AG09319 (cell line): ENCODE measurements around the gene CMIP.
"Not testable (repeated sequence)": the region's sequence is repeated elsewhere in the genome, so short reads cannot be mapped to it uniquely, and the experiment has no call there.

Source experiments
- DNase-seq: peaks from one replicate; pipeline ENCODE4 v3.0.0-alpha.2; 2010; ENCODE audit warnings: low read depth; ENCODE audit errors: extremely low read depth
- CTCF ChIP-seq: IDR thresholded peaks from 2 replicates; pipeline ENCODE4 v1.5.1; 2011; ENCODE audit warnings: low read depth, mild to moderate bottlenecking, inconsistent platforms, low read length, moderate library complexity

CMIP gene

GRCh38 chr16:81738783-81739496 lies 294.3 kb downstream of the CMIP start:
- DNase-seq = no peak
- no peak for TF ChIP-seq CTCF

DNA sequence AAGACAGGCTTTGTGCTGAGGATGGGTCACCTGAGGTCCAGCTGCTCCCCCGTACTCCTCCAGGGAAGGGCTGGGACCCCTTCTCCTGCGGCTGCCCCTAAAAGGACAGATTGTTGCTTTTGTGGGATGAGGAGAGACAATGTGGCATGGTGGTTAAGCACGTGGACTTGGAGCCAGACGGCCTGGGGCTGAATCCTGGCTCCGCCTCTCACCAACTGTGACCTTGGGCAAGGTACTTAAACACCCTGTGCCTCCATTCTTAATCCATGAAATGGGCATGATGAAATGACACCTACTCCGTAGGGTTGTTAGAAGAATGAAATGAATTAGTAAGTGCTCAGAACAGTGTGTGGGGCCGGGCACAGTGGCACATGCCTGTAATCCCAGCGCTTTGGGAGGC lies 294.9 kb downstream of the CMIP start:
- DNase-seq = no peak
- TF ChIP-seq CTCF = no peak

- no peak for TF ChIP-seq CTCF
- no peak for DNase-seq
Observed at GRCh38 chr16:81740169-81740568, 295.6 kb downstream of the CMIP start.

- not testable (repeated sequence) for DNase-seq
Observed at GRCh38 chr16:81741430-81741770, 296.8 kb downstream of the CMIP start.

- no peak for TF ChIP-seq CTCF
- DNase-seq = no peak
Observed at GRCh38 chr16:81744385-81744784, 299.8 kb downstream of the CMIP start.

- DNase-seq = no peak
- TF ChIP-seq CTCF = no peak
Observed at GRCh38 chr16:81744911-81745310, 300.3 kb downstream of the CMIP start.

DNA sequence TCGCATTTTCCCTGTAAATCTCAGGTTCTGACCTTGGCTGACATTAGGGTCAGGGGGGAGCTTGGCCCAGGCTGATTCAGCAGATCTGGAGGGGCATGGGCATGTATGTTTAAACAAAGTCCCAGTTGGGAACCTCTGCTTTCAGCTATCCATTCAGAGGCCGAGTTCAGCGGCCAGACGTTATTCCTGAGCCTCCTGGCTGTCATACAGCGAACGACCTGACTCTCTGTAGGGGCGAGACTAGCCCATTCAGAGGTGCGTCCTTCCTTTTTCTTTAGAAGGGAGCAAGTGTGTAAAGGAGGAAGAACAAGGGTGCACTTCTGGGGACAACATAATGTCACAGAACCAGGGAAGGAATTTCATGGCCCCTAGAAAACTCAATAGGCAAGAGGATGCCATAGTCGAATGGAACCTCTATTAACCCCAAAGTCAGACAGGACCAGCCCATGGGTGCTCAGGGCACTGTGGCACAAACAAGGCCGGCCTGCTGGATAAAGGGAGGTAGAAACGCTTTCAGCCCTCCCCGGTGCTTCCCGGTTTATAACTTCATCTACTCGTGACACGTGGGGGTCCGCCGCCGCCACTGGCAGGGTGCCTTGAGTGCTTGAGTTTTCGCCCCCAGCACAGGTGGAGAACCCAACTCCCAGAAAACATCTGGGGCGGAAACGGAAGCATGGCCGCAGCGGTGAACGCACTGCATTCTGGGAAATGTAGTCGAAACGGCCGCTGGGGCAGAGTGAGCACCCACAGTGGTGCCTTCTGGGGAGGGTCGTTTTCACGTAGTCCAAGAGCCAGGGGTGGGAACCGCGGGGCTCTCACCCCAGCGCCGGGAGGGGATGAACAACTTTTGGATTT lies 301.3 kb downstream of the CMIP start:
- no peak for DNase-seq
- no peak for TF ChIP-seq CTCF
